K562 (cell line): ENCODE results near the gene TRIM24. TPM values are rescaled to one million over a fixed set of nuclear protein-coding genes. Genes with fewer than 3 reads are reported as not detected.

Source experiments
- ATAC-seq: fragments of 200-7000 bp; cut with Tn5 transposase; 3 replicates; pipeline ENCODE4 v1.9.1; 2020; ENCODE audit warnings: moderate library complexity
- BruUV-seq: library from RNA; stranded (reverse); fragments of 400-500 nt; replicated peaks from 2 replicates; lab custom pipeline; 2021; lab: Mats Ljungman, UMichigan
- CTCF ChIA-PET: fragments of 300-600 bp; formaldehyde crosslinking; extraction: SDS; loops from one replicate; lab custom pipeline; 2021; ENCODE audit warnings: low intra/inter-chr PET ratio; lab: Yijun Ruan, JAX
- POLR2A ChIA-PET: fragments of 300-600, 350-650 bp; sonication (Branson Sonifier 250); formaldehyde crosslinking; extraction: SDS; loops from one replicate; lab custom pipeline; 2021; ENCODE audit warnings: antibody characterized with exemption, inconsistent platforms; lab: Yijun Ruan, JAX
- DNase-seq, 4 experiments: peaks; one replicate each; pipeline versions ENCODE4 v3.0.0 to v3.0.0-alpha.2; 2011 to 2018; ENCODE audit warnings: low spot score in 3 of 4, mixed read lengths in 3 of 4; ENCODE audit errors: extremely low read depth in 1 of 4
- FAIRE-seq: peaks from 2 replicates; lab custom pipeline; 2011; peaks lifted over from hg19 to GRCh38; lab: Jason Lieb, UNC
- H2AFZ ChIP-seq: 2 replicates; pipeline ENCODE4 v1.6.0; 2011; ENCODE audit warnings: low read depth, low read length, control low read depth, inconsistent platforms
- H3K27ac ChIP-seq: fragments of 200-600 bp; 3 replicates; pipeline ENCODE4 v1.8.0; 2011; ENCODE audit warnings: low read depth, mild to moderate bottlenecking, control low read depth, inconsistent platforms, low read length, moderate library complexity, mixed read lengths; ENCODE audit errors: extremely low read depth
- H3K27me3 ChIP-seq, 2 experiments: fragments of 300-600 bp in 1 of 2; 2 replicates in 1 of 2; 3 replicates in 1 of 2; pipeline versions ENCODE4 v1.6.0 to v1.8.0; 2011; ENCODE audit warnings: inconsistent platforms in 2 of 2, low read length in 2 of 2, mild to moderate bottlenecking in 1 of 2, mixed read lengths in 1 of 2, moderate library complexity in 1 of 2; ENCODE audit not compliant: control insufficient read depth in 2 of 2, insufficient read depth in 2 of 2
- H3K36me3 ChIP-seq: fragments of 300-600 bp; 3 replicates; pipeline ENCODE4 v1.8.0; 2011; ENCODE audit warnings: mild to moderate bottlenecking, low read length, inconsistent platforms; ENCODE audit not compliant: control insufficient read depth, insufficient read depth
- H3K4me1 ChIP-seq, 2 experiments: fragments of 200-600 bp in 1 of 2; replicated peaks in 1 of 2; 2 replicates in 1 of 2; 3 replicates in 1 of 2; pipeline versions ENCODE4 v1.5.1 to v1.8.0; 2011; ENCODE audit warnings: inconsistent platforms in 2 of 2, low read length in 2 of 2, mild to moderate bottlenecking in 1 of 2, mixed read lengths in 1 of 2, moderate library complexity in 1 of 2; ENCODE audit not compliant: control insufficient read depth in 2 of 2, insufficient read depth in 2 of 2
- H3K4me2 ChIP-seq: 2 replicates; pipeline ENCODE4 v1.6.1; 2011; ENCODE audit warnings: low read length, control low read depth, inconsistent platforms, mixed read lengths; ENCODE audit not compliant: insufficient read depth
- H3K4me3 ChIP-seq: fragments of 200-600 bp; sonication (generic), shearing (Covaris generic); 2 replicates; pipeline ENCODE4 v1.5.1; 2016; ENCODE audit warnings: control low read depth, inconsistent platforms
- H3K79me2 ChIP-seq: fragments of 200-600 bp; 3 replicates; pipeline ENCODE4 v1.8.0; 2011; ENCODE audit warnings: low read length, inconsistent platforms; ENCODE audit not compliant: control insufficient read depth, insufficient read depth
- H3K9ac ChIP-seq, 2 experiments: 2 replicates each; pipeline versions ENCODE4 v1.6.0 to v1.6.1; 2011; ENCODE audit warnings: low read depth in 2 of 2, low read length in 2 of 2, control low read depth in 1 of 2, inconsistent platforms in 1 of 2, mild to moderate bottlenecking in 1 of 2, mixed read lengths in 1 of 2; ENCODE audit not compliant: insufficient read depth in 1 of 2
- H3K9me1 ChIP-seq: one replicate; pipeline ENCODE4 v1.6.0; 2011; ENCODE audit warnings: inconsistent platforms, mild to moderate bottlenecking, low read length, moderate library complexity; ENCODE audit not compliant: control insufficient read depth, insufficient read depth
- H3K9me3 ChIP-seq: replicated peaks from 2 replicates; pipeline ENCODE4 v1.5.1; 2011; ENCODE audit warnings: low read depth, low read length, inconsistent platforms; ENCODE audit not compliant: control insufficient read depth, insufficient read depth
- H4K20me1 ChIP-seq: replicated peaks from 2 replicates; pipeline ENCODE4 v1.6.1; 2011; ENCODE audit warnings: low read length, inconsistent platforms, mixed read lengths; ENCODE audit not compliant: control insufficient read depth, insufficient read depth
- E2F3 ChIP-seq: fragments of 250-450 bp; sonication (Bioruptor Pico); IDR thresholded peaks from 2 replicates; pipeline ENCODE4 v1.4.0; 2020; ENCODE audit warnings: mild to moderate bottlenecking
- PHB ChIP-seq: fragments of 250-450 bp; sonication (Bioruptor Pico); IDR thresholded peaks from 2 replicates; pipeline ENCODE4 v1.5.0; 2021
- ZFP36 ChIP-seq: fragments of 150-350 bp; IDR thresholded peaks from 2 replicates; pipeline ENCODE4 v1.6.1; 2018; ENCODE audit warnings: low read length, low read depth; ENCODE audit not compliant: partially characterized antibody
- whole genome bisulfite sequencing: fragments of 100-300 bp; shearing (Covaris generic); methylation state at CpG from one replicate; pipeline ENCODE4 v1.1.6; 2016; ENCODE audit warnings: low coverage, mixed read lengths; ENCODE audit not compliant: insufficient coverage; ENCODE audit errors: missing lambda C conversion rate; 5-methylcytosine and 5-hydroxymethylcytosine counted together
- in situ Hi-C: fragments of 300-500 bp; cut with MboI; formaldehyde crosslinking; loops from 4 replicates; pipeline ENCODE4 v1.15.0; 2018; ENCODE audit warnings: inconsistent platforms, mixed read lengths
- intact Hi-C: fragments of 100-400 bp; cut with micrococcal nuclease; formaldehyde crosslinking; loops from 2 replicates; pipeline ENCODE4 v1.14.2; 2022
- polyA plus RNA-seq, 8 experiments: library from polyadenylated mRNA; depleted of rRNA in 4 of 8; stranded (reverse) in 5 of 8; unstranded in 3 of 8; fragments of >200 nt; fragmentation: Nextera tagmentation in 2 of 8; fragmentation: Illumina TruSeq in 1 of 8; extraction: Ambion mirVana in 2 of 8; extraction: Trizol in 1 of 8; gene quantifications; 2 replicates each; pipeline versions ENCODE4 v1.2.1 to v1.2.3, GENCODE V29; 2011 to 2014; ENCODE audit warnings: inconsistent platforms in 1 of 8, missing spikeins in 1 of 8
- total RNA-seq, 7 experiments: library from RNA; depleted of rRNA in 6 of 7; stranded (reverse); fragments of >200 nt in 6 of 7; fragmentation: Illumina TruSeq in 2 of 7; extraction: Trizol in 2 of 7; gene quantifications; 2 replicates each; pipeline versions ENCODE4 v1.2.1 to v1.2.3, GENCODE V29; 2011 to 2021; ENCODE audit warnings: low replicate concordance in 1 of 7
- TF ChIP-seq, protein P1 (sequence below): sonication (generic); formaldehyde crosslinking; IDR thresholded peaks from 2 replicates; pipeline ENCODE4 v1.8.1; 2023; ENCODE audit warnings: mild to moderate bottlenecking, missing genetic modification reagents
- TF ChIP-seq, protein P2 (sequence below): fragments of 250-450 bp; sonication (Bioruptor Pico); IDR thresholded peaks from 2 replicates; pipeline ENCODE4 v1.4.0; 2020

The TRIM24 gene
- total and polyA plus RNA-seq, 9 of the 15 experiments (the other 6 are each of a cell fraction or from before 2014, with no cell fraction given) = 13.4 to 74.0 (median 41.7) TPM

DNA sequence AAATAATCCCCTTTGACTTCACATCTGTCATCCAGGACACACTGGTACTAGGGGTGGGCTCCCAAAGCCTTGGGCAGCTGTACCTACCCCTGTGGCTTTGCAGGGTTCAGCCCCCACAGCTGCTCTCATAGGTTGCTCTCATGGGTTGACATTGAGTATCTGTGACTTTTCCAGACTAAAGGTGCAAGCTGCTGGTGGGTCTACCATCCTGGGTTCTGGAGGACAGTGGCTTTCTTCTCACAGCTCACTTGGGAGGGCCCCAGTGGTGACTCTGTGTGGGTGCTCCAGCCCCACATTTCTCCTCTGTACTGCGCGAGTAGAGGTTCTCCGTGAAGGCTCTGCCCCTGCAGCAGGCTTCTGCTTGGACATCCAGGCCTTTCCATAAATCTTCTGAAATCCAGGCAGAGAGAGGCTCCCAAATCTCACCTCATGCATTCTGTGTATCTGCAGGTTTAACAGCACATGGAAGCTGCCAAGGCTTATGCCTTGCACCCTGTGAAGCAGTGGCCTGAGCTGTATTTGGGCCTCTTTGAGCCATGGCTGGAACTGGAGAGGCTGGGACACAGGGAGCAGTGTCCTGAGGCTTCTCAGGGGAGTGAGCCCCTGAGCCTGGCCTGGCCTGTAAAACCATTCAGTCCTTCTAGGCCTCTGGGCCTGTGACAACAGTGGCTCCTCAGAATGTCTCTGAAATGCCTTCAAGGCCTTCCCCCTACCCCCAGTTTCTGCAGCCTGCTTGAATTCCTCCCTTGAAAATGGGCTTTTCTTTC is 52.2 kb downstream of the TRIM24 start:
- H3K36me3 ChIP-seq = peaks cover 75% of the 10 kb centered on the region
- H3K4me1 ChIP-seq = no peaks in the 10 kb centered on the region; a peak in 1 of 5 replicates
- intact Hi-C loops = no loop called here
- DNase-seq = no peak
- no peak overlapping the region for H3K4me3 ChIP-seq
- BruUV-seq = no TSS peak
- H3K79me2 ChIP-seq = peaks cover 53% of the 10 kb centered on the region
- H2AFZ ChIP-seq = no peak overlapping the region
- POLR2A ChIA-PET = no interaction called here
- TF ChIP-seq ZFP36 = peak; percentile 74
- TF ChIP-seq, protein P1, sequence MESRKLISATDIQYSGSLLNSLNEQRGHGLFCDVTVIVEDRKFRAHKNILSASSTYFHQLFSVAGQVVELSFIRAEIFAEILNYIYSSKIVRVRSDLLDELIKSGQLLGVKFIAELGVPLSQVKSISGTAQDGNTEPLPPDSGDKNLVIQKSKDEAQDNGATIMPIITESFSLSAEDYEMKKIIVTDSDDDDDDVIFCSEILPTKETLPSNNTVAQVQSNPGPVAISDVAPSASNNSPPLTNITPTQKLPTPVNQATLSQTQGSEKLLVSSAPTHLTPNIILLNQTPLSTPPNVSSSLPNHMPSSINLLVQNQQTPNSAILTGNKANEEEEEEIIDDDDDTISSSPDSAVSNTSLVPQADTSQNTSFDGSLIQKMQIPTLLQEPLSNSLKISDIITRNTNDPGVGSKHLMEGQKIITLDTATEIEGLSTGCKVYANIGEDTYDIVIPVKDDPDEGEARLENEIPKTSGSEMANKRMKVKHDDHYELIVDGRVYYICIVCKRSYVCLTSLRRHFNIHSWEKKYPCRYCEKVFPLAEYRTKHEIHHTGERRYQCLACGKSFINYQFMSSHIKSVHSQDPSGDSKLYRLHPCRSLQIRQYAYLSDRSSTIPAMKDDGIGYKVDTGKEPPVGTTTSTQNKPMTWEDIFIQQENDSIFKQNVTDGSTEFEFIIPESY (CRISPR knock-in tag) = peak; percentile 84
- no peak for TF ChIP-seq E2F3
- 0 out of 2 replicates have a peak, but pooled peaks have one; percentile 30 for TF ChIP-seq PHB
- TF ChIP-seq, protein P2, sequence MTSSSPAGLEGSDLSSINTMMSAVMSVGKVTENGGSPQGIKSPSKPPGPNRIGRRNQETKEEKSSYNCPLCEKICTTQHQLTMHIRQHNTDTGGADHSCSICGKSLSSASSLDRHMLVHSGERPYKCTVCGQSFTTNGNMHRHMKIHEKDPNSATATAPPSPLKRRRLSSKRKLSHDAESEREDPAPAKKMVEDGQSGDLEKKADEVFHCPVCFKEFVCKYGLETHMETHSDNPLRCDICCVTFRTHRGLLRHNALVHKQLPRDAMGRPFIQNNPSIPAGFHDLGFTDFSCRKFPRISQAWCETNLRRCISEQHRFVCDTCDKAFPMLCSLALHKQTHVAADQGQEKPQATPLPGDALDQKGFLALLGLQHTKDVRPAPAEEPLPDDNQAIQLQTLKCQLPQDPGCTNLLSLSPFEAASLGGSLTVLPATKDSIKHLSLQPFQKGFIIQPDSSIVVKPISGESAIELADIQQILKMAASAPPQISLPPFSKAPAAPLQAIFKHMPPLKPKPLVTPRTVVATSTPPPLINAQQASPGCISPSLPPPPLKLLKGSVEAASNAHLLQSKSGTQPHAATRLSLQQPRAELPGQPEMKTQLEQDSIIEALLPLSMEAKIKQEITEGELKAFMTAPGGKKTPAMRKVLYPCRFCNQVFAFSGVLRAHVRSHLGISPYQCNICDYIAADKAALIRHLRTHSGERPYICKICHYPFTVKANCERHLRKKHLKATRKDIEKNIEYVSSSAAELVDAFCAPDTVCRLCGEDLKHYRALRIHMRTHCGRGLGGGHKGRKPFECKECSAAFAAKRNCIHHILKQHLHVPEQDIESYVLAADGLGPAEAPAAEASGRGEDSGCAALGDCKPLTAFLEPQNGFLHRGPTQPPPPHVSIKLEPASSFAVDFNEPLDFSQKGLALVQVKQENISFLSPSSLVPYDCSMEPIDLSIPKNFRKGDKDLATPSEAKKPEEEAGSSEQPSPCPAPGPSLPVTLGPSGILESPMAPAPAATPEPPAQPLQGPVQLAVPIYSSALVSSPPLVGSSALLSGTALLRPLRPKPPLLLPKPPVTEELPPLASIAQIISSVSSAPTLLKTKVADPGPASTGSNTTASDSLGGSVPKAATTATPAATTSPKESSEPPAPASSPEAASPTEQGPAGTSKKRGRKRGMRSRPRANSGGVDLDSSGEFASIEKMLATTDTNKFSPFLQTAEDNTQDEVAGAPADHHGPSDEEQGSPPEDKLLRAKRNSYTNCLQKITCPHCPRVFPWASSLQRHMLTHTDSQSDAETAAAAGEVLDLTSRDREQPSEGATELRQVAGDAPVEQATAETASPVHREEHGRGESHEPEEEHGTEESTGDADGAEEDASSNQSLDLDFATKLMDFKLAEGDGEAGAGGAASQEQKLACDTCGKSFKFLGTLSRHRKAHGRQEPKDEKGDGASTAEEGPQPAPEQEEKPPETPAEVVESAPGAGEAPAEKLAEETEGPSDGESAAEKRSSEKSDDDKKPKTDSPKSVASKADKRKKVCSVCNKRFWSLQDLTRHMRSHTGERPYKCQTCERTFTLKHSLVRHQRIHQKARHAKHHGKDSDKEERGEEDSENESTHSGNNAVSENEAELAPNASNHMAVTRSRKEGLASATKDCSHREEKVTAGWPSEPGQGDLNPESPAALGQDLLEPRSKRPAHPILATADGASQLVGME = no peak
- in situ Hi-C loops = no loop called here
- CTCF ChIA-PET = no interaction called here
- no peaks in the 10 kb centered on the region for H3K9me1 ChIP-seq
- no peaks in the 10 kb centered on the region for H3K27me3 ChIP-seq
- WGBS = 100% methylated on average over 3 of the region's 3 CpGs
- no peaks in the 10 kb centered on the region for H4K20me1 ChIP-seq
- H3K9ac ChIP-seq = no peak overlapping the region
- H3K4me2 ChIP-seq = no peak overlapping the region
- H3K27ac ChIP-seq = no peak overlapping the region
- no peak for FAIRE-seq
- peaks cover 9% of the 10 kb centered on the region for H3K9me3 ChIP-seq
- ATAC-seq = no peak
